Left ventricle myocardium inferior (tissue), 1 donor: ENCODE results near the gene NEDD1. TPM values are rescaled to one million over a fixed set of nuclear protein-coding genes. Genes with fewer than 3 reads are reported as not detected.

Experiments used
- DNase-seq: peaks from one replicate; pipeline ENCODE4 v3.0.0-alpha.2; 2020
- H3K27ac ChIP-seq: fragments of 200-600 bp; replicated peaks from 2 replicates; pipeline ENCODE4 v1.8.0; 2021
- H3K27me3 ChIP-seq: fragments of 200-600 bp; 2 replicates; pipeline ENCODE4 v1.8.0; 2021; ENCODE audit warnings: low read depth
- H3K36me3 ChIP-seq: fragments of 200-600 bp; 2 replicates; pipeline ENCODE4 v1.8.0; 2021
- H3K4me1 ChIP-seq: fragments of 200-600 bp; 2 replicates; pipeline ENCODE4 v1.8.0; 2021
- H3K4me3 ChIP-seq: fragments of 200-600 bp; 2 replicates; pipeline ENCODE4 v1.8.0; 2021; ENCODE audit warnings: mild to moderate bottlenecking, moderate library complexity
- H3K9me3 ChIP-seq: fragments of 200-600 bp; replicated peaks from 2 replicates; pipeline ENCODE4 v1.8.0; 2021
- CTCF ChIP-seq: fragments of 200-600 bp; IDR thresholded peaks from 2 replicates; pipeline ENCODE4 v1.8.0; 2021; ENCODE audit warnings: antibody characterized with exemption, mild to moderate bottlenecking, borderline replicate concordance
- intact Hi-C: fragments of 100-400 bp; cut with micrococcal nuclease; formaldehyde crosslinking; loops from one replicate; pipeline ENCODE4 v1.11.0; 2022
- total RNA-seq: library from RNA; stranded (reverse); fragmentation: NEBNext Ultra II Directional; extraction: Animal tissue kit (Norgen Biotek cat#: 25700); gene quantifications from one replicate; pipeline ENCODE4 v1.2.1, GENCODE V29; 2021
- donor health status: DM: no; HTN: yes; CAD: no; lungs with severe emphysema.

NEDD1 gene
- total RNA-seq, 1 donor from 2014 or later, result 15.2 TPM

DNA sequence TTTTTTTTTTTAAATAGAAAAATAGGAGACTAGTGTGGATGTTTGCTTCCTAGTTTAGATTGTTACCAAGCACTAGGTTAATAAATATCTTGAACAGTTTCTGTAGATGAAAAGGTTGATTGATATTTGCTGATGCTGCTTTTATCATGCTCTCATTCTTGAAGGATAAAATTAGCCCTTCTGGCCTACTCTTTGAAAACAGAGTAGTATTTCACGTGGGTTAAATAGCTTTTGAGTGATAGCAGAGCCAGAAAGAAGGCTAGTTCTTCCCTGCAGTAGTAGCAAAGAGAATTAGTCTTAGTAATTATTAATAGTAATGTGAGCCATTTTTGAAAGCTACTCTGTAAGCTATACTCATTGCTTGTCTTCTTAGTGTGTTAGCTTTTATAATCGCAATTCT lies 5.2 kb downstream of the NEDD1 start:
- intact Hi-C loops, result no loop called here

DNA sequence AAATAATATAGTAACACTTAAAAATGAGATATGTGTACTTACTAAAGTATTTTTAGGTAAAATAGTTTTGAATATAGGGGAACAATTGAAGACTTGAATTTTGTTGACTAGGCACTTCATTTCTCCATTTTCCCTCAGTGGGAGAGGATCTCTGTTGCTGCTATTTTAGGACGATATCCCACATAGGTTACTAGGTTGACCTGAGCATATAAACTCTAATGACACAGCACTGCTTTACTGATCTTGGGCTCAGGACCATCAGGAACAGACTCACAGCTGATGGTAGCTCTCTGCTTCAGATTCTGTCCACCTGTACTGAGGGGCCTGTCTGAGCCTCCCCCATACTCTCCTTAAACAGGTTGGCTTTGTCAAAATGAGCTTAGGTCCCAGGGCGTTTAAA lies 5.9 kb downstream of the NEDD1 start:
- Histone ChIP-seq H3K27ac (no peak overlapping the region), H3K4me3 (no peak overlapping the region)
- intact Hi-C loops, result no loop called here

More for the DNA sequence above, 5.2 kb downstream of the NEDD1 start:
- Histone ChIP-seq H3K27me3 (no peaks in the 10 kb centered on the region), H3K9me3 (no peaks in the 10 kb centered on the region), H3K4me1 (peaks cover 36% of the 10 kb centered on the region), H3K4me3 (no peak overlapping the region), H3K27ac (no peak overlapping the region), H3K36me3 (no peaks in the 10 kb centered on the region)
- TF ChIP-seq CTCF, result no peak
- DNase-seq, result no peak

GRCh38 chr12:96919510-96920210 lies 12.6 kb downstream of the NEDD1 start:
- DNase-seq, result no peak
- intact Hi-C loops, result no loop called here
- Histone ChIP-seq H3K4me3 (no peak overlapping the region), H3K4me1 (no peaks in the 10 kb centered on the region), H3K36me3 (peaks cover 27% of the 10 kb centered on the region), H3K27me3 (no peaks in the 10 kb centered on the region), H3K9me3 (peaks cover 16% of the 10 kb centered on the region), H3K27ac (no peak overlapping the region)
- no peak for TF ChIP-seq CTCF

More for the DNA sequence above, 5.9 kb downstream of the NEDD1 start:
- H3K36me3 ChIP-seq, result no peaks in the 10 kb centered on the region
- TF ChIP-seq CTCF, result no peak
- peaks cover 31% of the 10 kb centered on the region for H3K4me1 ChIP-seq
- no peaks in the 10 kb centered on the region for H3K9me3 ChIP-seq
- H3K27me3 ChIP-seq, result no peaks in the 10 kb centered on the region
- no peak for DNase-seq

DNA sequence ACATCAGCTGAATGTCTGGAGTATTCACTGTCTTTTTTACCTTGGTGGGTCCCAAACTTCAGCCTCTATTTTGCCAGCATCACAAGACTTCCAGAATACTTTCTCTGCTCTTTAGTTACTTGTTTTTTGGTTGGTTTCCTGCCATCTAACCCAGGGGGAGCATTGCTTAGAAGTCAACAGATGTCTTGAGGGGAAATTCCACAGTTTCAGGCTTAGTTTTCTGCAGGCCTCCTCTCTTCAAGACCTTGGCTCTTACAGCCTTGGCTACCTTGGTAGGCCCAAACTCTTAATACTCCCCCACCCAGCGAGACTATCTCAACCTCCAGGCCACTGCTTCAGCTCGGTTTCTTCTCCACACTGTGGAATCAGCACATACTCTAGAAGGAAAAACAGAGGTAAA lies 41.7 kb downstream of the NEDD1 start:
- Histone ChIP-seq H3K27ac (no peak overlapping the region), H3K36me3 (peaks cover 81% of the 10 kb centered on the region), H3K9me3 (no peaks in the 10 kb centered on the region), H3K27me3 (no peaks in the 10 kb centered on the region), H3K4me3 (no peak overlapping the region), H3K4me1 (no peaks in the 10 kb centered on the region)
- DNase-seq, result no peak
- intact Hi-C loops, result no loop called here
- TF ChIP-seq CTCF, result no peak

DNA sequence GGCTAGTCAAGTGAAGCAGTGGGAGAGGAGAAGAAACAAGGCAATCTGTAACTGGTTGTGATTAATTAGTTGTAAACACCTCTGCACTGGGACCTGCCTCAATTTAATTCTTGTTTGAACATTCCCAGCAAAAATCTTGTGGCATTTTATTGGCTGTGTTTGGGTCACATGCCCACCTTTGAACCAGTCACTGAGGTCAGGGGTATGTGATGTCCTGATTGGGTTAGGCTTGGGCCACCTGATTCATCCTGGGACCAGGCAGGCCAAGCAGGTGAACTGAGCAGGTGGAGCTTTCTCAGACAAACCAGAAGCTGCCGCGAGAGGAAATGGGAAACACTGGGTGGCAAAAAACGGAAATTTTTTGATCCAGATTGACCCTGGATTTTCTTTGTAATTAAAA lies 72.5 kb downstream of the NEDD1 start:
- H3K4me3 ChIP-seq, result no peak overlapping the region
- intact Hi-C loops, result no loop called here
- H3K27me3 ChIP-seq, result peaks cover 12% of the 10 kb centered on the region
- DNase-seq, result no peak
- no peaks in the 10 kb centered on the region for H3K9me3 ChIP-seq
- no peaks in the 10 kb centered on the region for H3K36me3 ChIP-seq
- H3K27ac ChIP-seq, result no peak overlapping the region
- TF ChIP-seq CTCF, result no peak
- no peaks in the 10 kb centered on the region for H3K4me1 ChIP-seq
